T47D (cell line): Measurements from ENCODE around the gene ARHGEF11.

Source experiments
- DNase-seq, 2 experiments: peaks; one replicate each; pipeline versions ENCODE4 v3.0.0 to v3.0.0-alpha.2; 2011 to 2012; ENCODE audit warnings: low read depth in 1 of 2, low spot score in 1 of 2
- JUND ChIP-seq: IDR thresholded peaks from 2 replicates; pipeline ENCODE4 v1.6.1; 2012; ENCODE audit warnings: low read depth
- in situ Hi-C: cut with HindIII; loops from 2 replicates; pipeline ENCODE4 v1.10.0; 2016; ENCODE audit warnings: low sequenced_read_pairs, low pct_unique_long_range_greater_than_20kb

The ARHGEF11 gene

GRCh38 chr1:156901590-156901900 lies 144.0 kb downstream of the ARHGEF11 start:
- DNase-seq = no peak
- no peak for TF ChIP-seq JUND
- in situ Hi-C loops = no loop called here

- in situ Hi-C loops = no loop called here
- no peak for DNase-seq
- no peak for TF ChIP-seq JUND
These were observed 144.5 kb downstream of the ARHGEF11 start for GRCh38 chr1:156900896-156901589.

GRCh38 chr1:156899956-156900718 lies 145.4 kb downstream of the ARHGEF11 start:
- DNase-seq = no peak
- TF ChIP-seq JUND = no peak
- in situ Hi-C loops = no loop called here

- TF ChIP-seq JUND = no peak
- in situ Hi-C loops = no loop called here
- no peak for DNase-seq
These were observed 146.4 kb downstream of the ARHGEF11 start for GRCh38 chr1:156898971-156899664.

GRCh38 chr1:156898161-156898566 lies 147.4 kb downstream of the ARHGEF11 start:
- no peak for DNase-seq
- TF ChIP-seq JUND = no peak
- in situ Hi-C loops = no loop called here

- in situ Hi-C loops = no loop called here
- no peak for TF ChIP-seq JUND
- DNase-seq = no peak
These were observed 148.3 kb downstream of the ARHGEF11 start for GRCh38 chr1:156897078-156897825.

- no peak for DNase-seq
- TF ChIP-seq JUND = no peak
- in situ Hi-C loops = no loop called here
These were observed 149.0 kb downstream of the ARHGEF11 start for GRCh38 chr1:156896490-156897033.

GRCh38 chr1:156895927-156896326 lies 149.6 kb downstream of the ARHGEF11 start:
- in situ Hi-C loops = no loop called here
- TF ChIP-seq JUND = no peak

GRCh38 chr1:156895455-156895812 lies 150.1 kb downstream of the ARHGEF11 start:
- TF ChIP-seq JUND = no peak
- in situ Hi-C loops = no loop called here
- DNase-seq = no peak

More at GRCh38 chr1:156895927-156896326, 149.6 kb downstream of the ARHGEF11 start:
- DNase-seq = no peak

GRCh38 chr1:156894711-156895454 lies 150.7 kb downstream of the ARHGEF11 start:
- DNase-seq = no peak
- in situ Hi-C loops = no loop called here
- no peak for TF ChIP-seq JUND

GRCh38 chr1:156894001-156894400 lies 151.5 kb downstream of the ARHGEF11 start:
- no peak for TF ChIP-seq JUND
- DNase-seq = no peak
- in situ Hi-C loops = no loop called here
